ENCODE results near the gene VLDLR. TPM values are rescaled to one million over a fixed set of nuclear protein-coding genes. Genes with fewer than 3 reads are reported as not detected.

The VLDLR gene
- total and polyA plus RNA-seq, 7 donors: 1.8 to 13.6 (median 4.0) TPM

DNA sequence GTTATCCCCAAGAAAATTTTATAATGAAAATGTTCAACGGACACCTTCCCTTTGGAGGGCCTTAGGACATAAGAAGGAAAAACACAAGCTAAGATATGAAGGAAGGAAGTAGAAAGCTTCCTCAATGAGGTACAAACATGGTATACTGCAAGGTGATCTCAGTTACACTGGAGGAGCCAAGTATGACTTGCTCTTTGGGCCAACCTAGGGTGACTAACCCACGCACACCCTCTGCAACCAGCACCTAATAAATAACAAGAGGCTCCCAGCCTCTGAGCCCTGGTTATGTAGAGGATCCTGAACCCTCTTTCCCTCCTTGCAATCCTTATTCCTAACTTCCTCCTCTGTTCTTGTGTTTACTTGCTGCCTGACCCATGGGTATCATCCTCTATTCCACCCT is 57.4 kb downstream of the VLDLR start:
- WGBS, 2 donors: 95 to 97% methylated on average over 2 of the region's 2 CpGs
- Histone ChIP-seq H3K4me1 (peaks cover 0 to 22% (median 10%) of the 10 kb centered on the region in 4 donors), H3K27me3 (no peaks in the 10 kb centered on the region), H3K27ac (no peak overlapping the region), H3K9me3 (no peaks in the 10 kb centered on the region), H3K4me3 (no peak overlapping the region), H3K36me3 (no peaks in the 10 kb centered on the region)
- intact Hi-C loops (cut with DNase I): no loop called here
- no peak for DNase-seq
- TF ChIP-seq POLR2A (IDR thresholded peaks at IDR 0.05) (no peak), POLR2AphosphoS5 (IDR thresholded peaks at IDR 0.05) (no peak), EP300 (IDR thresholded peaks at IDR 0.05) (no peak)
- TF ChIP-seq, protein P1, sequence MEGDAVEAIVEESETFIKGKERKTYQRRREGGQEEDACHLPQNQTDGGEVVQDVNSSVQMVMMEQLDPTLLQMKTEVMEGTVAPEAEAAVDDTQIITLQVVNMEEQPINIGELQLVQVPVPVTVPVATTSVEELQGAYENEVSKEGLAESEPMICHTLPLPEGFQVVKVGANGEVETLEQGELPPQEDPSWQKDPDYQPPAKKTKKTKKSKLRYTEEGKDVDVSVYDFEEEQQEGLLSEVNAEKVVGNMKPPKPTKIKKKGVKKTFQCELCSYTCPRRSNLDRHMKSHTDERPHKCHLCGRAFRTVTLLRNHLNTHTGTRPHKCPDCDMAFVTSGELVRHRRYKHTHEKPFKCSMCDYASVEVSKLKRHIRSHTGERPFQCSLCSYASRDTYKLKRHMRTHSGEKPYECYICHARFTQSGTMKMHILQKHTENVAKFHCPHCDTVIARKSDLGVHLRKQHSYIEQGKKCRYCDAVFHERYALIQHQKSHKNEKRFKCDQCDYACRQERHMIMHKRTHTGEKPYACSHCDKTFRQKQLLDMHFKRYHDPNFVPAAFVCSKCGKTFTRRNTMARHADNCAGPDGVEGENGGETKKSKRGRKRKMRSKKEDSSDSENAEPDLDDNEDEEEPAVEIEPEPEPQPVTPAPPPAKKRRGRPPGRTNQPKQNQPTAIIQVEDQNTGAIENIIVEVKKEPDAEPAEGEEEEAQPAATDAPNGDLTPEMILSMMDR (IDR thresholded peaks at IDR 0.05): no peak

DNA sequence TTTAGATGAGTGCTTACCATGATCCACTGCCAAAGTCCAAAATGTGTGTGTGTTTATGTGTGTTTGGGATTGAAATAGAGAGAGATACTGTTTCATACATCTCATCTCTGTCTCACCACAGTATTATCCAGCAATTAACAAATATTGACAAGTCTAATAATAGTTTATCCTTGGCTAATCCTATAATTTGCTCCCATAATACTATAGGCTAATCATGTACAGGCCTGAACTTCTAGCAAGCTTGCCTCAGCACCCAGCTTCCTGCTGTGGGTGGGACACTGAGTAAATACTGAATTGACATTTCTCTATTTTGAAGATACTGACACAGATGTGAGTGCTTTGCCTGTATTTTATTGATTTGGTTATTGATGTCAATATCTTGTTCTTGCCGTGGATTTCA is 60.4 kb downstream of the VLDLR start:
- no peaks in the 10 kb centered on the region for H3K36me3 ChIP-seq
- H3K4me1 ChIP-seq: peaks cover 0 to 18% (median 9%) of the 10 kb centered on the region in 4 donors
- intact Hi-C loops (cut with DNase I): no loop called here
- no peaks in the 10 kb centered on the region for H3K9me3 ChIP-seq
- 68 to 75% methylated on average over 1 of the region's 1 CpG for WGBS, 2 donors
- no peak overlapping the region for H3K4me3 ChIP-seq
- no peak for TF ChIP-seq POLR2A (IDR thresholded peaks at IDR 0.05)
- TF ChIP-seq, protein P1 (IDR thresholded peaks at IDR 0.05): no peak
- no peak for TF ChIP-seq EP300 (IDR thresholded peaks at IDR 0.05)
- H3K27me3 ChIP-seq: no peaks in the 10 kb centered on the region
- DNase-seq: no peak
- no peak overlapping the region for H3K27ac ChIP-seq

DNA sequence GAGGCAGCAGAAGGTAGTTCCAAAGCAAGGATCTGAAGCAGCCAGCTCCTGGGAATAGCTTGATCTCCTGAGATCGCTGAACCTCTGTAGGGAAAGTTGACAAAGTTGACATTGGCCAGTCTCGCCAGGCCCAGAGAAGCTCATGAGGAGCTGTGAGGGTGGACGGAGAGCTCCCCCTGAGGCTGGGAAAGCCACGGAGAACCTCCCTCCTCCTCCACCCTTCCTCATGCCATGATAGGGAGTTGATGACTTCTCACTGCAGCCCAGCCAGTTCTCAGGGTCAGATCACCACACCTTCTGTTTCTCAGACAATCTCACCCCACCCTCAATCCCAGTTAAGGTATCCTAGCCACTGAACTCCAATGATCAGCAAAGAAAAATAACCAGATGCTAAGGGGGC is 65.3 kb downstream of the VLDLR start:
- Histone ChIP-seq H3K27ac (no peak overlapping the region), H3K4me1 (no peaks in the 10 kb centered on the region), H3K9me3 (no peaks in the 10 kb centered on the region), H3K4me3 (no peak overlapping the region), H3K36me3 (no peaks in the 10 kb centered on the region), H3K27me3 (no peaks in the 10 kb centered on the region)
- 88 to 93% methylated on average over 4 of the region's 4 CpGs for WGBS, 2 donors
- no peak for TF ChIP-seq EP300 (IDR thresholded peaks at IDR 0.05)
- no peak for TF ChIP-seq POLR2A (IDR thresholded peaks at IDR 0.05)
- TF ChIP-seq, protein P1 (IDR thresholded peaks at IDR 0.05): no peak
- no peak for TF ChIP-seq POLR2AphosphoS5 (IDR thresholded peaks at IDR 0.05)
- no peak for DNase-seq
- intact Hi-C loops (cut with DNase I): no loop called here

DNA sequence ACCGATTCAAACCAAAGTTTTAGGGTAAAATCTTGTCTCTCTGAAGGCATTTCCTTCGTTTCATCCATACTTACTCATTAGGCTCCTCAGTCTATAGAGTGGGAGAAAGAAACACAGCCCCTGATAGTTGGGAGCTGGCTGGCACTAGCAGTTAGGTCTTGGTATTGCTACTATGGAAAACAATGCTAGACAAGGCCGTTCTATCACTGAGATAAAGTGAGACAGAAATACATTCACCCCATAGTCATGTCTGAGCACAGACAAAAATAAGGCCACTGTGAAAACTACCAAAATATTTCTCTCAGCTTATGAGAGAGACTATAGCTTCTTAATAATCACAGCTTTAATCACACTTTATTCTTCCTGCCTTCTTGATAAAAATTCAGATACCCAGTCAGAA is 67.0 kb downstream of the VLDLR start:
- WGBS, 2 donors: 92 to 95% methylated on average over 3 of the region's 3 CpGs
- intact Hi-C loops (cut with DNase I): no loop called here
- no peak for DNase-seq
- Histone ChIP-seq H3K4me1 (no peaks in the 10 kb centered on the region), H3K9me3 (no peaks in the 10 kb centered on the region), H3K27me3 (no peaks in the 10 kb centered on the region), H3K36me3 (no peaks in the 10 kb centered on the region), H3K4me3 (no peak overlapping the region), H3K27ac (no peak overlapping the region)
- TF ChIP-seq POLR2A (IDR thresholded peaks at IDR 0.05): no peak
- no peak for TF ChIP-seq EP300 (IDR thresholded peaks at IDR 0.05)
- TF ChIP-seq POLR2AphosphoS5 (IDR thresholded peaks at IDR 0.05): no peak
- TF ChIP-seq, protein P1 (IDR thresholded peaks at IDR 0.05): no peak

DNA sequence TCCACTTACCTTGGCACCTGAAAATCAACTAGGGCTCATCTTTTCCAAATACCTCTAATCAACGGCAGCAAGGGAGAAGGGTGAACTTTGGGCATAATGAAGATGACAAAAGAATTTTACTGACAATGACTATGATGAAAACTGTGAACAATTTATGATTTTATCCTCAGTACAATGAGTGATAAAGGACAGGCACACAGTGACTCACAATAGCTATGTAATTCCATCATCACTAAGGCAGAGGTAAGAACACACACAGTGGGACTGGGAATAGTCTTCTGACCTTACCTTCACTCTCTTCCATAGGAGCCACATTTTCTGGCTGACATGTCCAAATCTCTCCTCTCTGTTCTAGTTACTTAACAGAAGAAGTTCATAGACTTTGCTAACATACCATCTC is 69.6 kb downstream of the VLDLR start:
- Histone ChIP-seq H3K27me3 (no peaks in the 10 kb centered on the region), H3K36me3 (no peaks in the 10 kb centered on the region), H3K4me1 (no peaks in the 10 kb centered on the region), H3K4me3 (no peak overlapping the region), H3K9me3 (no peaks in the 10 kb centered on the region), H3K27ac (no peak overlapping the region)
- TF ChIP-seq, protein P1 (IDR thresholded peaks at IDR 0.05): no peak
- TF ChIP-seq POLR2AphosphoS5 (IDR thresholded peaks at IDR 0.05) (no peak), EP300 (IDR thresholded peaks at IDR 0.05) (no peak), POLR2A (IDR thresholded peaks at IDR 0.05) (no peak)
- WGBS, 2 donors: 88 to 93% methylated on average over 1 of the region's 1 CpG
- intact Hi-C loops (cut with DNase I): no loop called here
- no peak for DNase-seq
